GM19463 (cell line): Measurements from ENCODE around the gene SLC9A3.

Experiments used
- ATAC-seq: cut with Tn5 transposase; IDR thresholded peaks from one replicate; pipeline ENCODE4 v1.9.1; 2021; ENCODE audit warnings: mild to moderate bottlenecking, moderate library complexity; ENCODE audit not compliant: unreplicated experiment

Gene SLC9A3

GRCh38 chr5:421287-421880, 102.9 kb downstream of the SLC9A3 start:
- no peak for ATAC-seq

GRCh38 chr5:420632-421286, 103.5 kb downstream of the SLC9A3 start:
- no peak for ATAC-seq
